Measurements from ENCODE around the gene CTRB2.
"Not testable (repeated sequence)": the region's sequence is repeated elsewhere in the genome, so short reads cannot be mapped to it uniquely, and the experiment has no call there.

Gene CTRB2

GRCh38 chr16:75206749-75207451 is at the start of gene CTRB2:
Gene CTRB2 (minus strand): TSS chr16:75207161. CDS start chr16:75207141, 20 bp downstream.
- DNase-seq: no peak

DNA sequence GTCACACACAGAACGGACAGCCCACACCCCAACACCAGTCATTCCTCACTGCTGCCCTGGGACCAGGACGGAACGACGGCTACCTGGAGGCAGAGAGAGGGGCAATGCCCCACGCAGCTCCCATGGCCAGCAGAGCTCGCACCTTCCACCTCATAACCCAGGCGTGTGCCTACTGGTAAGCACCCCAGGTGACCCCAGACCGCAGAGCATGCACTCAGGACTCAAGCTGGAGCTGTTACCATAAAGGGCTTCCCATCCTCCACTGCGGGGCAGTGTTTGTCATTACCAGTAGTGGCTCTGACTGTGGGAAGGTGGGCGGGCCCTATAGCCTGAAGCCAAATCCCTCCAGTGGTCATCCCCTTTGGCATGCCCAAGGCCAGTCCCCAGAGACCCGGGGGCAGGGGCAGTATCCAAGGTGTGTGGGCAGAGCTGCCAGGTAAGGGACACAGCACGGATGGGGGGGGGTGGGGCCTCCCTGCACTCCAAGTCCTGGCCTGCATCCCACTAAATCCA is 49.2 kb upstream of the CTRB2 start:
- no peak for DNase-seq

DNA sequence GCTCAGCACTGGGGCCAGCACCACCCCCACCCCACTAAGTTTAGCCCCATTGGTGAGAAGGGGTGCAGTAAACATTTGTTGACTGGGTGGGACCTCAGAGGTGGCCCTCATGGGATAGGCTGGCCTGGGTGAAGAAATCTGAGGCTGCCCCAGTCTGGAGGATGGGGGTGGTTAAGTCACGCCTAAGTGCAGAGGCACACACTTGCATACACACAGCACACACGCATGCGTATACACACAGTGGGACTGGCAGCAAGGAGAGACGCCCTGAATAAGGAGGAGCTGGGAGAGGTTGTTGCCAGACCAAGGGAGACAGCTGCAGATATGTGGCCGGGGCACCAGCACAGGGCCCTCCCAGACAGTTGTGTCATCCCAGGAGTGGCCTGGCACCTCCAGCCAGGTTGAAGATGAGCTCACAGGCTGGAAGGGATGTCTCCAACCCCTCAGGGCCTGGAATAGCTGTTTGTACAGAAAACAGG is 47.4 kb upstream of the CTRB2 start:
- DNase-seq: no peak

DNA sequence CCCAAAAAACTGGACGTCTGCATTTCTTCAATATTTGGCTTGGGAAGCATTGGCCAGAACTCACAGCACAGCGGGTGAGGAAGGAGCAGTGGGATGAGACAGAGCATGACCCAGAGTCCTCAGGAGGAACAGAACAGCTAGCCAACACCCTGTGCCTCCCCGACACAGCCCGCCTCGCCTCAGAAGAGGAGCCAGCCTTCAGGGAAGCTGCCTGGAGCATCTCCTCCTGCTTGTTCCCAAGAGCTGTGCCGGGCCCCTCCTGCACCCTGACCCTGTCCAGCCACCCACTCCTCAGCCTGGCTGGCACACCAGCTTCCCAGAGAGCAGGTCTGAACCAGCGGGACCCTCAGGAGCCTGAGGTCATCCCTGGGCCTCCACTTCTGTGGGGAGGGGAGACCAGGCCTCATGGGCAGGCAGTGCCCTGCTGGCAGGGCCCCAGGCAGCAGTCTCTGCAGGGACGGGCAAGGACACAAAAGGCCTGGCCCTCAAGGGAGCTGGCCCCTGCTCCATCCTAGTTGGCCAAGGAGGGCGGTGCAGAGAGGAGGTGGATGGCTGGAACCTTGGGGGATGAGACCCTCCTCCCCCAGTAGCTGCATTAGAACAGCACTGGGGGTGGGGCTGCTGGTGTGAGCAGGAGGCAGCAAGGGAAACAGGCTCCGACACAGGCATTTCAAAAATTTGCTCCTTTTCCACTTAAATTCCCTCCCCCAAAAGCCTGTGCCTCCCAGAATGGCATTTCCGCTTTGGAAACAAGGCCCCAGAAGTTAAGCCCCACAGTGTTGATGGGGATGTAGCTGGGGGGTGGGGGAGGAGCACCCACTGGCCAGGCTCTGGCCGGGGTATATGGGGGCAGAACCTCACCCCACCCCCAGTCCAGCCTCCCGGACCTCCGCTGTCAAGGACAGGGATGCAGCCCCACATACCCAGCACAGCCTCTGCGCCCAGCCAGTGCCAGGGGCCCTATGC is 46.3 kb upstream of the CTRB2 start:
- no peak for DNase-seq

- no peak for DNase-seq
Observed at GRCh38 chr16:75252049-75252864, 45.3 kb upstream of the CTRB2 start.

- DNase-seq: no peak
Observed at GRCh38 chr16:75251280-75252048, 44.5 kb upstream of the CTRB2 start, which contains the start of gene BCAR1. Gene BCAR1 (minus strand): TSS chr16:75251624. CDS start chr16:75251482, 142 bp downstream.

- DNase-seq: no peak
Observed at GRCh38 chr16:75250809-75251279, 43.9 kb upstream of the CTRB2 start.

GRCh38 chr16:75250089-75250808 is 43.3 kb upstream of the CTRB2 start:
- no peak for DNase-seq

DNA sequence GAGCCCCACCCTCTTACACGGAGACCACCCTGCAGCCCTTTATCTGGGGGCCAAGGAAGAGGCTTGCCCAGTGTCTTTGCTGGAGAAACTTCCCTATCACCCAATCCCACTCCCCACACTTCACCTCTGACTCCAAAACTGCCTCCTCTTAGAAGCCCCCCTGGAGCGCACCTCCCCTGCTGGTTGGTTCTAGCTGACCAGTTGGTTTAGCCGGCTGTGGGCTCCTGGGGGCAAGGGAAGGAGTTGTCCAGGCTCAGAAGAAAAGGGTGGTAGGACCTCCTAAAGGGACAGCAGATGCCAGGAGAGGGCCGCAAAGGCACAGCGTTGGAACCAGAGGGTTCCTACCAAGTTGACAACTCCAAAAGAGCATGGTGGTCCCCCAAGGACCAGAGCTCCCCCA is 42.5 kb upstream of the CTRB2 start:
- DNase-seq: no peak

GRCh38 chr16:75248536-75249380 is 41.8 kb upstream of the CTRB2 start:
- no peak for DNase-seq

GRCh38 chr16:75248142-75248535 is 41.2 kb upstream of the CTRB2 start:
- no peak for DNase-seq

DNA sequence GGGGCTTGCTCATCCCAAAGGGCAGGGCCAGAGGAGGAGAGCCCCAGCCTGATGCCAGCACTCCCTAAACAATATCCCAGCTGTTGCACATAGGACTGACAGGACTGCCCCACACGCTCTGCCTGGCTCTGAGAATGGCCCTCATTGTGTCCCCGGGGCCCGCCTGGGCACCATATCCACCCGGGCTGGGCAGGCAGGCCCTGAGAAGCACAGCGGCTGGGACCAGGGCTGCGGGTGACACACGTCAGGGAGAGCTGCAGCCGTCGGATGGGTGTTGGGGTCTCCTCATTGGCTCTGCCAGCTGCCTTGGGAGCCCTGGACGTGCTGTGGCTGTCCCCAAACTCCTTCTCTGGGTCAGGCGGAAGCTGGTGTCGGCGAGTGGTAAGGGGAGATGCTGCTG is 40.3 kb upstream of the CTRB2 start:
- DNase-seq: no peak

GRCh38 chr16:75246504-75247205 is 39.7 kb upstream of the CTRB2 start:
- no peak for DNase-seq

- no peak for DNase-seq
Observed at GRCh38 chr16:75244844-75245758, 38.1 kb upstream of the CTRB2 start.

DNA sequence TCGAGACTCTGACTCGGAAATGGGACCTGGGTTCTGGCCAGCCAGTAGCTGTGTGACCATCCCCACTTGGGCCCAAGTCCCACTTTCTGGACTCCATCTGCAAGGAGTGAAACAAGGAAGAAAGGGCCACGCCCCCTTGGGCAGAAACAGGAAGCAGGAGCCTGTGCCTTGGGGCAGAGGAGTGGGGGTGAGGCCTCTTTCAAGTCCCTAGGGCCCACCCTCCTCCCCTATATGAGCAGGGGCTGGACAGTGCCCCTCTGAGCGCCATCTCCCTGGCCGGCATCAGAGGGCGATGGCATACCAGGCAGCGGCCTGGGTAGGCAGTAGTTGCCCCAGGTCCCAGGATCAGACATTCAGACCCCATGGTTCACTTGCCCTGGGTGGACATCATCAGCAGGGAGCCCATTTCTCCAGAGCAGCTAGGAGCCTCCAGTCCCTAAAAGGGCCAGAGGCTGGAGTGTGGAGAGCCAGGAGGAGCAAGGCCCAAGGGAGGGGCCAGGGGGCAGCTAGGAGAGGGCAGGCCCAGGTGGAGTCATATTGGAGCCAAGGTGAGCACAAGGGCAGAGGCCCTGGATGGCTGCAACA is 37.4 kb upstream of the CTRB2 start:
- DNase-seq: no peak

- no peak for DNase-seq
Observed at GRCh38 chr16:75243667-75244224, 36.8 kb upstream of the CTRB2 start.

DNA sequence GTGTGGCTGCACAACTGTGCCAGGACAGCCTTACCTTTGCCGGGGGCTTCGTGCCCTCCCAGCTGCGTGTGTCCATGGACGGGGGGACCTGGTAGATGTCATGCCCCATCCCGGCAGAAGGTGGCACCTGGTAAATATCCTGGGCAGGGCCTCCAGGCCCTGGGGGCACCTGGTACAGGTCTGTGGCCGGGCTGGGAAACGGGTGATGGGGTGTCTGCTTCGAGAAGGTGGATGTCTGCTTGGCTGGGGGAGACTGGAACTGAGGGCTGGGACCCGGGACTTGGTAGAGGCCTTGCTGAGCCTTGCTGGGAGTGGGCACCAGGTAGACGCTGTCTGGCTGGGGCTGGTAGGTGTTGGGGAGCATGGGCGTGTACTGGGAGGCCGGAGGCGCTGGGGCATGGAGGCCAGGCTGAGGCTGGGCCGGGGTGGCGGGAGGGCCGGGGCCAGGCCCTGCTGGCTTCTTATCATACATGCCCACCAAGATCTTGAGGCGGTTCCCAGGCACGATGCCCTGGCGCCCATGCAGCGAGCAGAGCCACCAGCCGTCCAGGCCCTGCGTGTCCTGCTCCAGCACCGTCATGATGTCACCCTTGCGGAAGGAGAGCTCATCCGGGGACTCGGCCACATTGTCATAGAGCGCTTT is 35.6 kb upstream of the CTRB2 start:
- not testable (repeated sequence) for DNase-seq

Measured in CD4-positive, alpha-beta T cell treated with Interleukin-15 for 1 hour (primary cell).